Fibroblast of pulmonary artery (primary cell): ENCODE results near the gene GPX4.

Experiments used
- DNase-seq: peaks from one replicate; pipeline ENCODE4 v3.0.0-alpha.2; 2010; ENCODE audit warnings: low read depth
- H3K4me3 ChIP-seq: replicated peaks from 2 replicates; pipeline ENCODE4 v1.5.1; 2011; ENCODE audit warnings: low read depth, mild to moderate bottlenecking, control low read depth, low read length, moderate library complexity
- CTCF ChIP-seq: IDR thresholded peaks from 2 replicates; pipeline ENCODE4 v1.5.1; 2011; ENCODE audit warnings: mild to moderate bottlenecking, control low read depth, low read length, inconsistent platforms; ENCODE audit errors: missing control alignments

Gene GPX4

DNA sequence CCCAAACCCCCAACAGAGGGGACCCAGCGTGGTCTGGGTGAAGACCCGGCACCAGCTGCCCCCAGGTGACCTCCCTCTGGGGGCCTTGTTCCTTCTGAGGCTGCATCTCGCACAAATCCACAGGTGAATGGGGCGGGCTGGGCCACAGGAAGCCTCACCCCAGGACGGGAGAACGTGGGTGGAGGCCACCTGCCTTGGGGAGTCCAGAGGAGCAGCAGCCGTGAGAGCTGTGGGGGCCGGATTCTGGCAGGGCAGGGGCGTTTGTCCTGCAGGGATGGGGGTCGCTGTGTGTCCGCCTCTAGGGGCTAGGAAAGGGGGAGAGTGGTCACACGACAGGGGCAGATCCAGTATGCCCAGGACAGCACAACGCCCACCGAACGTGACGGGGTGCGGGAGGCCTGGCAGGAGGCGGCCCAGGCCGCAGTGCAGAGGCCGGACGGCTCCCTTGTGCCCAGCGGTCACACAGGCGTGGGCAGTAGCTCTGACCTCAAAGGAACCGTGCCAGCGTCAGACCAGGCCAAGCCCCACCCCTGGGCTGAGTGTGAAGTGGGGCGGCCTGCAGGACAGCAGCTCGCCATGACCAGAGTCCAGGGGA, 15.3 kb upstream of the GPX4 start:
- TF ChIP-seq CTCF, result no peak
- H3K4me3 ChIP-seq, result no peak overlapping the region
- DNase-seq, result no peak

GRCh38 chr19:1089126-1089771, 14.5 kb upstream of the GPX4 start:
- H3K4me3 ChIP-seq, result no peak overlapping the region
- DNase-seq, result no peak
- no peak for TF ChIP-seq CTCF

DNA sequence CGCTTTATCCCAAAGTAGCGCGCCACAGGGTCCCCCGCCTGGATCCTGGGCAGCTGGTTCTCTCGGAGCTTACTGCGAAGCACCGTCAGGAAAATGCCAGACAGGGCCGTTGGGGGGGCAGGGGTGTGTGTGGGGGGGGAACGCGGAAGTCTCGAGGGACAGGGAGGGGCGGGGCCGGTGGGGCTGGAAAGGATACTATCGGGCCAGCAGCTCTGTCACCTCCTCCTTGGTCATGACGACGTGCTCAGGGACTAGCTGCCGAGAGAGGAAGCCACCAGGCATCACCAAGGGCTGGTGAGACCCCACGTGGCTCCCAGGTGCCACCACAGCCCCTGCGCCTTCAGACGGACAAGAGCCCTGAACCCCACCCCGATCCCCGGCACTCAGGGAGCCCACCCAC, 13.9 kb upstream of the GPX4 start:
- DNase-seq, result no peak
- no peak for TF ChIP-seq CTCF
- H3K4me3 ChIP-seq, result no peak overlapping the region

DNA sequence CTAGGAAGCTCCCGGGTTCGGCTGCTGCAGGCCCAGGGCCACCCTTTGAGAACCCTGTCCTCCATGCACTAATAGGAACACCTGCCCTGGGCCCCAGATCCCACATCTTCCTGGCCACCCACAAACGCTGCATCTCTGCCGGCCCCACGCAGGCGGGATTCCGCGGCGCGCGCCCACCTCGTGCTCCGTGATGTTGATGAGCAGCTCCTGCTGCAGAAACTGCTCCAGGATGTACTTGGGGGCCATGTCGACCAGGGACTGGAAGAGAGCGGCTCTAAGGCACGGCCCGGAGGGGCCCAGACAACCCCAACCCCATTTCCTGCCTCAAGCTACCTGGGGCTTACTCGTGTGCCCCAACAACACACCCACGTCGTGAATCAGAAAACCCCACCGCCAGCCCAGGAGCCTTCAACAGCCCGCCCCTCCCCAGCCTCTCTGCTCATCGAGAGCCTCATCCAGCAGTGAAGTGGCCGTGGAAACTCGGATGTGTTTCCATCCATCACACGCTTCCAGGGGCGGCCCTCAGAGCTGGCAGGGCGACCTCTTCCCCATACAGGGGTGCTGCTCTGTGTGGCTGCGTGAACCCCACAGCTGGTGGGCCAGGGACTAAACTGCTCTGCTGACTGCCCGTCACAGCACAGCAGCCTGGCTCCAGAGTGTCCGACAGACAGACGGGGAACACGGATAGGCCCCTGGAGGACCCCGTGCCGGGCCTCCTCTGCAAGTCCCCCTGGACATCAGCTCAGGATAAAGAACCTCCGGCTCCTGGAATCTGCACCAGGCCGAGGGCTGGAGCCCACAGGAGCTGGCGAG, 12.9 kb upstream of the GPX4 start:
- no peak for DNase-seq
- no peak for TF ChIP-seq CTCF
- H3K4me3 ChIP-seq, result no peak overlapping the region

DNA sequence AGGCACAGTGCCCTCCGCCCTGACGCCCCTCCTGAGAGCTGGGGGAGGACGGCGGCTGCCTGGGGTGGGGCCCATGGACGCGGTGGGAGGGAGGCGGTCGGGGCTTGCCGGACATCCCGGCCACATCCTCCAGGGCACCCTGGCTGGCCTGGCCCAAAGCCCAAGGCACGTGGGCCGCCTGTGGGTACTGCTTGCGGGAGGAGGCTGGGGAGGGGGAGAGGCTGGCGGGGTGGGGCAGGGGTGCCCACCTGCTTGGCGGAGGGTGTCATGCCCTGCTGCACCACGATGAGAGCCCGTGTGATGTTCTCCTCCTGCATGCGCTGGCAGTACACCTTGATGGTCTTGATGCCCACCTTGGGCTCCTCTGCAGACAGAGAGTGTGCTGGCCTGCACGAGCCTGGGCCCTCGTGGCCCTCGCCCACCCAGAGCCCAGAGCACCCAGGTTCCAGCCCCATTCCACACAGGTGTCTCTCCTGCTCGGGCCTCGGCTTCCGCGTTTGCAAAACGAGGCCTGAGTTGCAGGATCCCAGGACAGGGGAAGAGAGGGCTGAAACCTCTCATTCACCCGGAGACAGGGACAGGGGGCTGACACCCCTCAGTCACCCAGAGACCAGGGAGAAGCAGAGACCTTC, 12.1 kb upstream of the GPX4 start:
- no peak overlapping the region for H3K4me3 ChIP-seq
- DNase-seq, result no peak
- no peak for TF ChIP-seq CTCF

DNA sequence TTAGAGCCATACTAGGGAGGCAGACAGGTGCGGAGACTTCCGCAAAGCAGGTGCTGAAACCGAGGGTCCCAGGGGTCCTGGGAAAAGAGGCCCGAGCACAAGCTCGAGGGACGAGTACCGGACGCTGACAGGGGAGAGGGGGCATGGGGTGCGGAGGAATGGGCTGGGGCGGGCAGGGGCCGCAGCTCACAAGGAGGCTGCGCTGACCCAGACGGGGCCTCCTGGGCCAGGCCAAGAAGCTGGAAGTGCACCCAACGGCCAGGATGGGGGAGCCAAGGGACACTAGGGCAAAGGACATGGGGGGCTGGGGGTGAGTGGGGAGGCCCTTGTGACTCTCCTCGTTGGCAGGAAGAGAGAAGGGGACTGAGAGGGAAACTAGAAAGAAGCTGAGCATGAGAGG, 10.5 kb upstream of the GPX4 start:
- TF ChIP-seq CTCF, result no peak
- DNase-seq, result no peak
- peak overlapping the region; percentile 90 for H3K4me3 ChIP-seq
